GM19238 (cell line): ENCODE measurements around the gene GLUL.
"Not testable (repeated sequence)": the region's sequence is repeated elsewhere in the genome, so short reads cannot be mapped to it uniquely, and the experiment has no call there.

ENCODE experiments used
- DNase-seq: peaks from one replicate; pipeline ENCODE4 v3.0.0; 2011; ENCODE audit warnings: low spot score; ENCODE audit not compliant: insufficient read length

GLUL gene

DNA sequence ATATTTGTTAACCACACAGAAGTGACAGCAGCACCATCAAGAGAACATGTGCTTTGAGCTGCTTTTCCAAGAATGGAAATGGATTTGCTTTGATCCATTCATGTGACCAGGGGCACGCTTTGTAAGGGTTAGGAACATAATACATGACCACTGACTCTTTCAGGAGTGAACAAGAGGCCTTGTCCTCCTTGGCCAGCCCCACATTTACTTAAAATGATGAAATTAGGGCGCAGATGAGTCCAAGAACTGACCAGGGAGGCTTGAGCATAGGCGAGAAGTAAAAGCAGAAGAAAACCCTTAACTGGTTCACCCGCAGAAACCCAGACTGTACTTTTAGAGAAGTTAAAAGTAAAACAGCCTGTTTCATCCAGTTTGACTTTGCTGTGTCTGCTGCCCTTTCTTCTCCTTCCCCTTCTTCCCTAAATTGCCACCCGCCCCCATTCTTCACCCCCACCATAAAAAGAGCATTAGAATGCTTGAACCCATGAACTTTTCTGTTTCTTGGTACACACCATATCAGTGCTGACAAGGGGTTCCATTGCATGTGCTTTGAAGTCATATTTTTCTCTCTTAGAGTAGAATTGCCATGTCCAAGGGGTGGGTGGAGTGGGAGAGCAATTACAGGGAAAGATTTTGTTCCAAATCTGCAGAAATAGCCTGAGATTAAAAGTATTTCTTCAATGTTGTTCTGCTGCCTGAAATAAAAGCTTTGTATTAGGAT, 2.6 kb upstream of the GLUL start:
- no peak for DNase-seq

DNA sequence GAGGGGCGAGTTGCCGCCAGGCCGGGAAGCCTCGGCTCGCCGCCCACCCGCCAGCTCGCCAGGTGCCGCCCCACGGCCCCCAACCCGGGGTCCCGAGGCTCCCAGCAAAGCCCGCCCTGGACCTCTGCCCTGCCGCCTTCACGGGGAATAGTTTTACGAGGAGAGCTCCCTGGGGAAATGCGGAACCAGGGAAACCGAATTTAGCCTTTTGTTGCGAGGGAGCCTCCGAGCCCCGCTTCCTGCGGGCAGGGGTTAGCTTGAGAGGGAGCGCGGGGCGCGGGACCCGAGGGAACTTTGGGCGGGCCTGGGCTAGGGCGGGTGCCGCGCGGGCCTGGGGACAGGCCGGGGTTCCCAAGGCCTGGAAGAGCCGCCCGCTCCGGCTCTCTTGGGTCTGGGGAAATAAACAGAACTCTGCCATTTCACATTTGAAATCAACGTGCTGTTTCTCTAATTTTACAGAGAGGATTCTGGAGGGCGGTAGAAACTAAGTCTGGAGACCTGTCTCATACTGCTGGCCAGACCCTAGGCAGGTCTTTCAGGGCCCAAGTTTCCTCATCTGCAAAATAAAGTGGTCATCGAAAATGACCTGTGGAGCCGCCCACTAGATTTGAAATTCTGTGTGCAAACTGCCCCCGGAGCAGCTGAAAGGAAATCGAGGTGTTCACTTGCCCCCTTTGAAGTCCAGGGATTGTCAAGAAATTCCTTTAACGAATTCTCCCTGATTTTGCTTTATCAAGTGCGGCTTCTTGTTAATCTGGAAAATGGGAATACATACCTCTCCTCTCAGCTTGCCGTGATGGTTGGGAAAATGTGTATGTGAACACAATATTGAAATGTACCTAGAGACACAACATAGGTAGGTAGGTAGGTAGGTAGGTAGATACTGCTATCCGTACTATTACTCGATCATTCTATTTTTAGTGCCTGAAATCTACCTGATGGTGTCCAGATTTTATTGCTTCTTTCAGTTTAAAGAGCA, 749 bp upstream of the GLUL start:
- DNase-seq: no peak

DNA sequence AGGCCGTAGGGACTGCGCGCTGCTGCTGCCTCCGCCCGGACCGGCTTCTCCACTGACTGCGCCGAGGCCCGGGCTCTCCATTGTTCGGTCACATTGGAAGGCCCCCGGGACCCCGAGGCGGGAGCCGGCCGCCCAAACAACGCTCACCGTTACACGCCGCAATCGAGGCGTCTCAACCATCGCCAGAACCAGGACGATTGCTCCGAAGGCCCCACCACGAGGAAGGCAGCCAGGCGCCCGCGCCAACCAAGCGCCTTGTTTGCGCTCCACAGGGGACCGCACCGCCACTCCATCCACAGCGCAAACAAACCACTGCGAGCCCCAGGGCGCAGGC, 595 bp downstream of the GLUL start:
- peak; percentile 50 for DNase-seq

DNA sequence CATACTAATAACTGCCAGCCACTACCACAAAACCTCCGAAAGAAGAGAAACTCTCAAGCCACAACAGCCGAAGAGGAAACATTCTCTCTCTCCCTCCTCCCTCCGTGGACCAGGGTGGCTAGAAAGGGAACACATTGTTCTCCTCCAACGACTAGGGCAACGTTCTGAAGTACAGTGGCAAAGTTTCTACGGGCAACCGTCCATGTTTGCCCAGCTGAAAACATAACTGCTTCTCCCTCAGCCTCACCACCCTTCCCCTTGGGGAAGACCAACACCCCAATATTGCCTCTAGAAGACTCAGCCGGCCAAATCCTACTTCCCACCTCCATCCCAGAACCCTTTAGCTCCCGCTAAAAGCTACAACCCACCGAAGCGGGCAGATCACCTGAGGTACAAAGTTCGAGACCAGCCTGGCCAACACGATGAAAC, 2.0 kb downstream of the GLUL start:
- no peak for DNase-seq

DNA sequence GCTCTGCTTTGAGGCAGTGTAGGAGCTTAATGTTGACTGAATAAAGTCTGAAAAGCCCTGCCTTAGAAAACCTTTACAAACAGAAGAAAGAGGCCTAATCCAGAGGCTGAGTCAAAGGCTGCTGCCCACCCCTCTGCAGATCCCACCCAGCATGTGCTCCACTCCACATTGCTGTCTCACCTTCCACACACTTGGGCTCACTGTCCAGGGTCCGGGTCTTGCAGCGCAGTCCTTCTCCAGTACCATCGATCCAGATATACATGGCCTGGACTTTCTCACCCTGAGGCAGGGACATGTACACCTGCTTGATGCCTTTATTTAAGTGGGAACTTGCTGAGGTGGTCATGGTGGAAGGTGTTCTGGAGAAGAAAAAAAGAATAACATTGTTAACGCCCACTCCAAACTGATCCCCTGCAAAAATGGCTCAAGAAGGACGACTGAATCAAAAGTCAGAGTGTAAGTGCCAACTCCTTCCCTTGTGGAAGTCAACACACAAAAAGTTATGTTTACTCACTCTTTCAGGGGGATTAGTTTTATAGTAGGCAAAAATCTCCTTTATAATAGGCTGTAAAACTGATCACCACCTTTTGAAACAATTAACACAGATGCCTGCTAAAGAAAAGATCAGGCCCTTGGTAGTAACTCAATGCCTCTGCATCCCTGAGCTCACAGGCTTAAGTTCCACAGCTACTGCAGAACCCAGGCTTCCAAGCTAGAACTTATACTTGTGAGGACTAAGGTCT, 3.0 kb downstream of the GLUL start:
- no peak for DNase-seq

DNA sequence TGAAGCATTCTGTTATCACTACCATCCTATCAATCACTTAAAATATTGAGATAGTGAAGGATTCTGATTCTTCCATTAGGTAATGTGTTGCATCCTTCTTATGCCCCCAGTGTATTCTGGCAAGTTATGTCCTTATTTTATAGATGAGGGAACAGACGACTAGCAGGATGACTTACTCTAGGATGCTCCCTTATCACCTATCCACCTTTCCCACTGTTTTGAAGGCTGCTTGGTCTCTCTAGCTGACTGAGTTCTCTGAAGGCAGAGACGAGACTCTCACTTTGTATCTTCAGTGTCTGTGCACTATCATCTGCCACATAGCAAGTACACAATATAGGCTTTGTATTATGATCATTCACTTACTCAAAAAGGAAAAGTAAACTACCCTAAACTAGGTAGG, 4.0 kb downstream of the GLUL start:
- no peak for DNase-seq

DNA sequence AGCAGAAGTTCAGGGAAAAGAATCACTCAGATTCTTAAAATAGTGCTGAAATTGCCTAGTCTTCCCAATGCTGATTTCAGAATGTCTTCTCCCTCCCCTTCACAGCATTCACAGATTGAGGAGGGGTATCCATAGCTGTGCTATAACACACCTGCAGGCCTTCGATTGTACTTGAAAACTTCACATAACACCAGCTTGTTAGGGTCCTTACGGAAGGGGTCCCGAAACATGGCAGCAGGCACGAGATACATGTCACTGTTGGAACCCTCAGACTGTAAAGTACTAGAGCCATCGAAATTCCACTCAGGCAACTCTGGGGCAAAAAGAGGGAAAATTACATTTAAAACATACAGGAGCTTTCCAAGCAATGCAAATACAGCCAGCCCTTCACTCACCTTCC, 4.6 kb downstream of the GLUL start:
- no peak for DNase-seq

DNA sequence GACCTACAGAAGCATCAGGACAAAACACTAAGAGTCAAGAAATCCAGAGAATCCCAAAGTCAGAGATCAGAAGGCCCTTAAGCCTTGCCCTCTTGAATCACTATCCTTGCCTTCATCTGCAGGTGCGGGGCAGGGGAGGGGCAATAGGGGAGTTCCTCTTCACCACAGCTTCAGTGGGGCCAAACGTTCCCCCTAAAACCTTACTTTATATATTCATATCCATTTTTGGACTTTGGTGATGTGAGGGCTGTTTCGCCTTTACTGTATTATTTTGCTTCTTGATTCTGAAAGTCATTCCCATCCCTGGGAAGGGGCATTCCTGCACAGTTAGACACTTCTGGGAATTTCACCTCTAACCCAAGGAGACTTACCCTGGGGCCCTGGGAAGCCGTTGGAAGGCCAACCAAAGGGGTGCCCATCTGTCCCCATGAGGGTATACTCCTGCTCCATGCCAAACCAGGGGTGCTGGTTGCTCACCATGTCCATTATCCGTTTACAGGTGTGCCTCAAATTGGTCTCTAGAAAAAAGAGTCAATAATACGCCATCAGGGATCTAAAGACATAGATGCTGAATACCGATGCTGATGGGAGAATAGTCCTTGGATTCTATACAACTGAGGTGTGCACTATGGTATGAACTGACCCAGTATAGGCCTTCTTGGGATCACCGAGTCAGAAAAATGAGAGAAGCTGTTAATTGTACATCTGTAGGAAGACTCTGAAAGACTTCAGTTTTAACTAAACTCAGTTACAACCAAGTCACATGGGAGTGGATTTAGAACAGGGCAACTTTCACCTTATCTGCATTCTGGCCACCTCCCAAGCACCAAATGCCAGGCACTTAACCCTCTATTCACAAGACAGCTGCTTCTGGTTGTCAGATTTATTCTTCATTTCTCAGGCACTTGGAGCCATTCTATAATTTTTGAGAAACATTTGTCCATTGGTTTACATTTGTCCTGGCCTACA, 5.4 kb downstream of the GLUL start:
- DNase-seq: no peak

DNA sequence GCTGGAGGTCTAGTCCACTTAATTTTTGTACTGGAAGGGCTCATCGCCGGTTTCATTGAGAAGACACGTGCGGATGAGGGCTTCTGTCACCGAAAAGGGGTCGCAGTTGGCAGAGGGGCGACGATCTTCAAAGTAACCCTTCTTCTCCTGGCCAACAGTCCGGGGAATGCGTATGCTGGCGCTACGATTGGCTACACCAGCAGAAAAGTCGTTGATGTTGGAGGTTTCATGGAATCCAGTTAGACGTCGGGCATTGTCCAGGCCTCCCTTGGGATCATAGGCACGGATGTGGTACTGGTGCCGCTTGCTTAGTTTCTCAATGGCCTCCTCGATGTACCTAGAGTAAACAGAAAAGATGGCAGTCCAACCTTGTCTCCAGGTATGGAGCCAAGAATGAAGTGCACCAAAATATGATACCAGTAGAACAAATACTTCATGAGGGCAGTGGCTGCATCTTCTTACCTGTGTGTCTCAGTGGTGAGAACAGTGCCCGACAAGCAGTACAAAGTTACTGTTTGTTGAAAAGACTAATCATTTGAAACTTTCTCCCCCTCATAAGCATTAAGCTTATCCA, 7.1 kb downstream of the GLUL start:
- DNase-seq: no peak

DNA sequence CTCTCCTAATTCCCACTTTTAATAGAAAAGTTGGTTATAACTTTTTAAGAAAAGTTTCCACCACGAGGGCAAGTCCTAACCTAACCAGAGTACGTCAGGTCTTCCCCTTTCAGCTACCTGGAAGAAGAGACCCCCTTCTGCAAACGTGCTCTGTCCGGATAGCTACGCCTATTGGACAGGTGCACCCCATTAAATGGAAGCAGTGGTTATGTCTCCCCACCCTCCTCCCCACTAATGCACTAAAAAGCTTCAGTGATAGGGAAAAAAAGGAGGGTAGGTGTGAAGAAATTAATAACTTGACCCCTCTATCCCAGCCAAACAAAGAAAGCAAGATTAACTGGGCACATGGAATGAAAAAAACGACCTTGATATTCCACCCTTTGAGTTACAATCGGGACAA, 7.7 kb downstream of the GLUL start:
- no peak for DNase-seq

DNA sequence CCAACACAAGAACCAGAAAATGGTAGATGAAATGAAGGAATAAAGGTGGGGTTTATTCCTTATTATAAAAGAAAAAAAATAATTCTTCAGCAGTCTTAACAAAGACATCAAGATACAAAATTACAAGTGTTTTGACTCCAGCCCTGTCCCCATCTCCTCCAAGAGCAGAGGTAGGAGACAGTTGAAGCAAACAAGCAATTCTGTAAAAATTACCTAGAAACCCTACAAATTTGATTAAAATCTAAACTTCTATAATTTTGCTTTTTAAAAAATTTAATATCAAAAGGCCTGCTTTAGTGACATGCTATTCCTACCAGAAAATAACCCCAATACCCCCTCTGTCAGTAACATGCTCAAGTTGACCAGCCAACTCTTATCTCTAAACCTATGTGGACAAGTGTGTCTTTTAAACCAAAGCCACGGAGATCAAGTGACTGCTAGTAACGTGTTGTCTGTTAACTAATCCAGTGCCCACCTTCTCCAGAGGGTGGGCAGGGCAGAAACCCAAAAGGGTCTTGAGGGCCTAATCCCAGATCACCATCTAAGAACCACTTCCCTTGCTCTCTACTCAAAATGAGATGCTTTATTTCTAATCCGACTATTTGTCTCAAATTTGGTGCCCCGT, 8.4 kb downstream of the GLUL start:
- DNase-seq: no peak

DNA sequence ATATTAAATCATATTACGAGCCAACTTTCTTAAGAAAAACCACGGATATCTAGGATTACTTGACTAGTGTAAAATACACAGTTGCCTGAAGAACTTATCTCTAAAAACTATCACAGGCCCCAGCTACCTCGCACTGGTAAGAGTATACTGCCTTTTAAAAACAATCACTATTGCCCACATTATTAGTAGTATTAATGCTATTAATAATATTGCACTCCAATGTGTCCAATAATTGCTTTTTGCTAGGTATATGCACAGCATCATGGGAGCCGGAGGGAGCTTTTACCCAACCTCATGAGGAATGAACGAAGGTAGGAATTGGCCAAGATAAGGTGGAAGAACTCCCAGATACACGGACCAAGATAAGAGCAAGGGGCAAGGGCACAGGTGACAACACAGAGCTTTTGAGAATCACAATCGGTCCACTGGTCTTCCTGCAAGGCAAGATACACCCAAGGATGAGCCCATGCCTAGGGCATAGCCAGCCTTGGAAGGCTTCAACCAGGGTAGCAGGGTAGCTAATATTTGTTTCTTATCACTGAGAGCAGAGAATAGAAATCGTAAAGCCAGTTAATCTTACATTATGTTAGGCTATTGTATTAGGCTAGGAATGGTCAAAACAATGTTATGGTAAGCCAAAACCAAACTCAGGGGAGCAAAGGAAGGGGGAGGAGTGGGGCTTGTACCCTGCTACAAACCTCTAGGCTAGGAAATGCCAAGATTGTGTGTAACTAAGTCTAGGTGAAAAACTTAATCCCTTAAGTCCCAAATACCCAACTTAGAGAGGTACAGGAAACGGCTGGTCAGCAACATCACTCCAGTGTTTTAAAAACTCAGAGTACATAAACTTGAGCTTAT, 9.4 kb downstream of the GLUL start:
- DNase-seq: no peak

DNA sequence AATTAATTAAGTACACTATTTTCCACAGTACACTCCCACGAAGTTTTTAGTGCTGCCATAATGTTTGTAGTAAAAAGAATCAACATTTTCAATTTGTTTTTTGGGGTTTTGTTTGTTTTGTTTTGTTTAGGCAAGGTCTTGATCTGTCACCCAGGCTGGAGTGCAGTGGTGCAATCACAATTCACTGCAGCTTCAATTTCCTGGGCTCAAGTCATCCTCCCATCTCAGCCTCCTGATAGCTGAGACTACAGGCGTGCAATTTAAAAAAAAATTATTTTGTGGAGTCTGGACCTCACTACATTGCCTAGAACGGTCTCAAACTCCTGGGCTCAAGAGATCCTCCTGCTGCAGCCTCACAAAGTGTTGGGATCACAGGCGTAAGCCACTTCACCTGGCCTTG, 11.4 kb downstream of the GLUL start:
- no peak for DNase-seq

DNA sequence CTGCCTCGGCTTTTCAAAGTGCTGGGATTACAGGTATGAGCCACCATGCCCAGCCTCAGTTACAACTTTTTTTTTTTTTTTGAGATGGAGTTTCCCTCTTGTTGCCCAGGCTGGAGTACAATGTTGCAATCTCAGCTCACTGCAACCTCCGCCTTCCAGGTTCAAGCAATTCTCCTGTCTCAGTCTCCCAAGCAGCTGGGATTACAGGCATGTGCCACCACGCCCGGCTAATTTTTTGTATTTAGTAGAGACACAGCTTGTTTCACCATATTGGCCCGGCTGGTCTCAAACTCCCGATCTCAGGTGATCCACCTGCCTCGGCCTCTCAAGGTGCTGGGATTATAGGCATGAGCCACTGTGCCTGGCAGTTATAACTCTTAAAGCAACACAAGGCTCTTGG, 11.8 kb downstream of the GLUL start:
- not testable (repeated sequence) for DNase-seq

DNA sequence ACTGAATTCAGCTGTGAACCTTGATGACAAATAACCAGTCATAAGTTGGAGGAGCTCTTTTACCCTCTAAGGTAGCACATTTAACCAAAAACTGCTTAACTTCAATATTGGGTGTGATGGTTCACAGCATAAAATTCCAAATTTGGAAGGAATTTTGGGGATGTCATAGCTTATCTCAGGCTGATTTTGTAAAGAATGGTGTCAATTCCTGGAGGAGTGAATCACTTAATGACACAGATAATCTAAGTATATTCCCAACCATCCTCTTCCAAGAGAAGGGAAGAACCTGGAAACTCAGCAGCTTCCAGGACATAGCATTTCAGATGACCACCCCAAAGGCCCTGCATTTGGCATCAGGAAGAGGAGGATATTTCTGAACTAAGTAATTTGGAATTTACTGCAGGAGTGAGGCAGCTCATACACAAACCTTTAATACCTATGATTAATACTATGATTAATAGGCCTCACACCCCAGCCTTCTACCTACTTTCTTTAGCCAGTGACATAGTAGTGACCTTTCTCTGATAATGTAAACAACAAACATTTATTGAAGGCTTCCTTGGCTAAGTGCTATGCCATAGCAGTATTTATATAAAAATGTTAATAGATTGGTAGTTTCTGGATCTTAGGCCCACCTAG, 14.5 kb downstream of the GLUL start:
- DNase-seq: no peak

DNA sequence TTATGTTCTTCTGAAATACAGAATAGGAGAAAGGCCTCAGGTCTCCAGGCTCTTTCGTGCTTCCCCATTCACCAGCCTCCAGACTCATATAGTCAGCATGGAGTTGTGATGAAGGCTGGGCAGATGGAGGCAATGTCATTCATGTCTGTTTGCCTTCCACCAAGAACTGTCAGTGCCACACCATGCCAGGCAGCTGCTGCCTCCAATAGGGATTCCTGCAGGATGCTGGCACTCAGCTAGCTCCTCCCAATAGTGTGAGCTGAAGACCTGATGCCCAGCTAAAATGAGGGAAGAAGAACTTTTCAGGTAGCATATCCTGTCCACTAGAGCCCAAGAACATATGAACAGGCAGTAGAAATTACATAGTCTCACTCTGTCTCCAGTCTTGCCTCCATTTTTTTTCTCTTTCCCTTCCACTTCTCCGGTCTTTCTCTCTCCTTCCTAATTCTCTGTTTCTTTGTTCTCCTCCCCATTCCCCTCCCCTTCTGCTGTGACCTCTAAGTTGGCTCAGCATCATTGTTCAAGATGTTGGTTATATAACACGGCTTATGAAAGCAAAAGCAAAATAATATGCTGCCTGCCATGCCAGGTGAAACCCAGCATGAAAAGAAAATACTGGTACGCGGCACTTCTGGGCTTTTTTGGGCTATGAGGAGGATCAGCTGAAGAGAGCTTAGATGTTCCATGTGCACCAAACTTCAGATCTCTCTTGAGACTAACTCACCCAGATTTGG, 17.3 kb downstream of the GLUL start:
- no peak for DNase-seq

DNA sequence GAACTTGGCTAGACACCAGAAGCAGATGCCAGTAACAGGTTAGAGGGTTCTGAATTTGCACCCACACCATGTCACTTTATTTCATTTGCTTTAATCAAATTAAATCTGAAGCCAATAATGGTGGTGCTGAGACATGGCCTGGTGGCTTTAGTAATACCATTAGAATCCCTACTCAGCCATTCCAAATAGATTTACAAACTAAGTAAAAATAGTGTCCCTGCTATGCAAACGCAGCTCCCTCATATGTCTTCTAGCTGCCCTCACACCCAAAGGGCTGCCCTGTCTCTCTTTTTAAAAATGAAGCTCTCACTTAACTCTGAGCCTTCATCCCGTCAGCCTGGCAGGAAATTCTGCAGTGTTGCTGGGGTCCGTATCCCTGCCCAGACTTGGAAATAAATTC, 21.1 kb downstream of the GLUL start:
- DNase-seq: no peak

DNA sequence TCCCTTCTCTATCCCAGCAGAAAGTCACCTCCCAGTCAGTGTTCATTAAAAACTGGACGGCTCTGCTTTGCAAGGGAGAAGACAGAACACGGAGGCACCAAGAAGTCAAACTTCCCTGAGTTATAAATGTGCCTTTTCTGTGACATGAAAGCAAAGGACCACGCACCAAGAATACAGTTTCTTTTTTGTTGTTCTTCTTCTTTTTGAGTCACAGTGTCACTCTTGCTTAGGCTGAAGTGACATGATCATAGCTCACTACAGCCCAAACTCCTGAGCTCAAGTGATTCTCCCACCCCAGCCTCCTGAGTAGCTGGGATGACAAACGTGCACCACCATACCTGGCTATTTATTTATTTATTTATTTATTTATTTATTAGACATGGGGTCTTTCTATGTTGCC, 22.7 kb downstream of the GLUL start:
- DNase-seq: no peak
